B cell (primary cell): ENCODE measurements around the gene PNPLA1. TPM values are rescaled to one million over a fixed set of nuclear protein-coding genes. Genes with fewer than 3 reads are reported as not detected.

Experiments
- ATAC-seq: fragments of 200-7000 bp; cut with Tn5 transposase; one replicate; pipeline ENCODE4 v1.10.0; 2021; ENCODE audit warnings: low read depth, mild to moderate bottlenecking, moderate number of reproducible peaks, moderate library complexity
- CTCF ChIA-PET: fragments of 350-600 bp; sonication (Branson Sonifier 250); formaldehyde crosslinking; loops from one replicate; lab custom pipeline; 2021; ENCODE audit warnings: antibody characterized with exemption, inconsistent platforms; lab: Charles Lee
- POLR2A ChIA-PET: fragments of 350-600 bp; sonication (Branson Sonifier 250); formaldehyde crosslinking; loops from one replicate; lab custom pipeline; 2021; ENCODE audit warnings: antibody characterized with exemption; lab: Charles Lee
- DNase-seq: peaks from one replicate; pipeline ENCODE4 v3.0.0; 2013
- H2AFZ ChIP-seq: 2 replicates; pipeline ENCODE4 v1.6.1; 2012; ENCODE audit warnings: mild to moderate bottlenecking, low read depth, low read length; ENCODE audit not compliant: insufficient read depth, poor library complexity, severe bottlenecking
- H3K27ac ChIP-seq, 2 donors: 1 replicate in 1 of 2; 2 replicates in 1 of 2; pipeline ENCODE4 v1.5.1; 2012 to 2013; ENCODE audit warnings: low read length in 2 of 2, mild to moderate bottlenecking in 2 of 2, moderate library complexity in 1 of 2
- H3K27me3 ChIP-seq, 4 experiments: fragments of 200-600 bp in 1 of 4; sonication (generic) in 1 of 4; replicated peaks in 1 of 4; 1 replicate in 2 of 4; 2 replicates in 2 of 4; pipeline versions ENCODE4 v1.6.1 to v1.7.0; 2013 to 2016; ENCODE audit warnings: low read length in 3 of 4, mild to moderate bottlenecking in 2 of 4, mixed read lengths in 1 of 4, moderate library complexity in 1 of 4; ENCODE audit not compliant: insufficient read depth in 4 of 4, control insufficient read depth in 3 of 4; ENCODE audit errors: control extremely low read depth in 1 of 4
- H3K36me3 ChIP-seq, 2 experiments: replicated peaks in 1 of 2; 1 replicate in 1 of 2; 2 replicates in 1 of 2; pipeline versions ENCODE4 v1.6.1 to v1.7.1; 2013; ENCODE audit warnings: low read length in 1 of 2; ENCODE audit not compliant: insufficient read depth in 2 of 2, control insufficient read depth in 1 of 2; ENCODE audit errors: control extremely low read depth in 1 of 2, extremely low read depth in 1 of 2
- H3K4me1 ChIP-seq, 2 donors: fragments of 200-600 bp in 1 of 2; sonication (generic) in 1 of 2; 1 replicate in 1 of 2; 2 replicates in 1 of 2; pipeline versions ENCODE4 v1.5.1 to v1.6.1; 2013 to 2017; ENCODE audit warnings: low read length in 2 of 2; ENCODE audit not compliant: control insufficient read depth in 2 of 2, insufficient read depth in 2 of 2
- H3K4me2 ChIP-seq: replicated peaks from 2 replicates; pipeline ENCODE3; 2012; ENCODE audit warnings: mild to moderate bottlenecking, low read depth, low read length; ENCODE audit not compliant: poor library complexity, severe bottlenecking
- H3K4me3 ChIP-seq, 5 experiments: fragments of 200-600 bp in 1 of 5; sonication (generic) in 1 of 5; 1 replicate in 3 of 5; 2 replicates in 2 of 5; pipeline versions ENCODE4 v1.5.1 to v1.7.0; 2011 to 2016; ENCODE audit warnings: low read length in 4 of 5, mild to moderate bottlenecking in 4 of 5, low read depth in 2 of 5, control low read depth in 1 of 5, moderate library complexity in 1 of 5; ENCODE audit not compliant: insufficient read depth in 1 of 5; ENCODE audit errors: control extremely low read depth in 1 of 5, extremely low read depth in 1 of 5
- H3K79me2 ChIP-seq: fragments of 200-600 bp; sonication (generic); one replicate; pipeline ENCODE4 v1.6.0; 2016; ENCODE audit warnings: low read length; ENCODE audit not compliant: control insufficient read depth, insufficient read depth
- H3K9ac ChIP-seq: fragments of 200-600 bp; sonication (generic); 2 replicates; pipeline ENCODE4 v1.6.1; 2017; ENCODE audit warnings: mild to moderate bottlenecking, low read length, moderate library complexity
- H3K9me3 ChIP-seq, 3 donors: one replicate each; pipeline versions ENCODE4 v1.6.1 to v1.7.1; 2013; ENCODE audit warnings: low read length in 2 of 3; ENCODE audit not compliant: control insufficient read depth in 2 of 3, insufficient read depth in 1 of 3; ENCODE audit errors: control extremely low read depth in 1 of 3
- H4K20me1 ChIP-seq: 2 replicates; pipeline ENCODE4 v1.6.0; 2012; ENCODE audit warnings: mild to moderate bottlenecking, low read length; ENCODE audit not compliant: insufficient read depth, control insufficient read depth, poor library complexity, severe bottlenecking
- H3K27ac Mint-ChIP-seq: one replicate; pipeline ENCODE4 v1.8.0; 2021; ENCODE audit warnings: mixed read lengths
- H3K27me3 Mint-ChIP-seq: one replicate; pipeline ENCODE4 v1.8.0; 2021; ENCODE audit warnings: mixed read lengths
- H3K4me1 Mint-ChIP-seq: one replicate; pipeline ENCODE4 v1.8.0; 2021; ENCODE audit warnings: mixed read lengths
- H3K4me3 Mint-ChIP-seq: one replicate; pipeline ENCODE4 v1.8.0; 2021; ENCODE audit warnings: mixed read lengths
- H3K9me3 Mint-ChIP-seq: one replicate; pipeline ENCODE4 v1.8.0; 2022; ENCODE audit warnings: mixed read lengths; ENCODE audit not compliant: insufficient read depth
- EZH2 ChIP-seq: IDR thresholded peaks from 2 replicates; pipeline ENCODE4 v1.6.1; 2012; ENCODE audit warnings: borderline replicate concordance, low read depth, mild to moderate bottlenecking, moderate library complexity, low read length; ENCODE audit not compliant: insufficient read depth, poor library complexity, severe bottlenecking
- WGBS: methylation state at CpG from one replicate; pipeline ENCODE4 v1.1.5; 2013; ENCODE audit warnings: missing lambda C conversion rate; ENCODE audit not compliant: insufficient coverage; 5-methylcytosine and 5-hydroxymethylcytosine counted together
- intact Hi-C: fragments of 100-400 bp; cut with micrococcal nuclease; formaldehyde crosslinking; loops from one replicate; pipeline ENCODE4 v1.10.0; 2022
- polyA plus RNA-seq: library from polyadenylated mRNA; depleted of rRNA; stranded (reverse); fragments of >200 nt; gene quantifications from 2 replicates; pipeline ENCODE4 v1.2.3, GENCODE V29; 2012
- total RNA-seq, 2 donors: library from RNA; stranded (reverse); fragments of 120-200 nt in 1 of 2; gene quantifications; 1 replicate in 1 of 2; 2 replicates in 1 of 2; pipeline versions ENCODE4 v1.2.3 to v1.2.4, GENCODE V29; 2013 to 2022
- TF ChIP-seq, protein P1 (sequence below): fragments of 200-600 bp; IDR thresholded peaks from one replicate; pipeline ENCODE4 v1.8.0; 2022; ENCODE audit warnings: antibody characterized with exemption, mild to moderate bottlenecking

Gene PNPLA1
- total and polyA plus RNA-seq, 2 donors (not counting 1 experiment from before 2014, with no cell fraction given): 0.12 TPM; not detected in 1

GRCh38 chr6:36329798-36330291, 60.0 kb downstream of the PNPLA1 start:
- intact Hi-C loops: no loop called here
- ATAC-seq (no peak), DNase-seq (no peak)
- H3K9me3 Mint-ChIP-seq: no peaks in the 10 kb centered on the region
- 86% methylated on average over 14 of the region's 14 CpGs for WGBS
- no peaks in the 10 kb centered on the region for H3K9me3 ChIP-seq
- H3K27me3 Mint-ChIP-seq: peaks cover 29% of the 10 kb centered on the region
- H3K27ac Mint-ChIP-seq: no peak overlapping the region
- peaks cover 0 to 10% (median 0%) of the 10 kb centered on the region in 4 experiments for H3K27me3 ChIP-seq
- H3K4me3 ChIP-seq: no peak overlapping the region
- ChIA-PET CTCF (interaction anchor here (1.0 kb wide), 1 partner anchor 11 kb away, joined by 4 read pairs; no protein-coding TSS in a partner anchor), POLR2A (no interaction called here)
- no peak overlapping the region for H3K4me3 Mint-ChIP-seq
- no peaks in the 10 kb centered on the region for H3K4me1 ChIP-seq
- no peak for TF ChIP-seq EZH2
- TF ChIP-seq, protein P1, sequence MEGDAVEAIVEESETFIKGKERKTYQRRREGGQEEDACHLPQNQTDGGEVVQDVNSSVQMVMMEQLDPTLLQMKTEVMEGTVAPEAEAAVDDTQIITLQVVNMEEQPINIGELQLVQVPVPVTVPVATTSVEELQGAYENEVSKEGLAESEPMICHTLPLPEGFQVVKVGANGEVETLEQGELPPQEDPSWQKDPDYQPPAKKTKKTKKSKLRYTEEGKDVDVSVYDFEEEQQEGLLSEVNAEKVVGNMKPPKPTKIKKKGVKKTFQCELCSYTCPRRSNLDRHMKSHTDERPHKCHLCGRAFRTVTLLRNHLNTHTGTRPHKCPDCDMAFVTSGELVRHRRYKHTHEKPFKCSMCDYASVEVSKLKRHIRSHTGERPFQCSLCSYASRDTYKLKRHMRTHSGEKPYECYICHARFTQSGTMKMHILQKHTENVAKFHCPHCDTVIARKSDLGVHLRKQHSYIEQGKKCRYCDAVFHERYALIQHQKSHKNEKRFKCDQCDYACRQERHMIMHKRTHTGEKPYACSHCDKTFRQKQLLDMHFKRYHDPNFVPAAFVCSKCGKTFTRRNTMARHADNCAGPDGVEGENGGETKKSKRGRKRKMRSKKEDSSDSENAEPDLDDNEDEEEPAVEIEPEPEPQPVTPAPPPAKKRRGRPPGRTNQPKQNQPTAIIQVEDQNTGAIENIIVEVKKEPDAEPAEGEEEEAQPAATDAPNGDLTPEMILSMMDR: no peak
- no peak overlapping the region for H3K4me2 ChIP-seq
- peaks cover 2% of the 10 kb centered on the region for H3K4me1 Mint-ChIP-seq
- no peaks in the 10 kb centered on the region for H3K79me2 ChIP-seq
- H3K27ac ChIP-seq: no peak overlapping the region
- H2AFZ ChIP-seq: no peak overlapping the region
- H3K9ac ChIP-seq: no peak overlapping the region
- H4K20me1 ChIP-seq: no peaks in the 10 kb centered on the region
- H3K36me3 ChIP-seq: no peaks in the 10 kb centered on the region

- H3K9me3 Mint-ChIP-seq: no peaks in the 10 kb centered on the region
- 95% methylated on average over 12 of the region's 14 CpGs for WGBS
- H3K27ac Mint-ChIP-seq: no peak overlapping the region
- H3K4me1 Mint-ChIP-seq: peaks cover 5% of the 10 kb centered on the region
- Histone ChIP-seq H3K79me2 (no peaks in the 10 kb centered on the region), H4K20me1 (no peaks in the 10 kb centered on the region), H3K36me3 (no peaks in the 10 kb centered on the region), H3K9me3 (no peaks in the 10 kb centered on the region), H3K27ac (no peak overlapping the region), H3K4me3 (no peak overlapping the region), H2AFZ (no peak overlapping the region), H3K4me2 (no peak overlapping the region), H3K27me3 (peaks cover 0 to 11% (median 0%) of the 10 kb centered on the region in 4 experiments), H3K4me1 (no peaks in the 10 kb centered on the region), H3K9ac (no peak overlapping the region)
- intact Hi-C loops: no loop called here
- no peak for TF ChIP-seq EZH2
- TF ChIP-seq, protein P1: no peak
- no peak for DNase-seq
- ATAC-seq: no peak
- H3K27me3 Mint-ChIP-seq: peaks cover 34% of the 10 kb centered on the region
- POLR2A ChIA-PET: no interaction called here
- CTCF ChIA-PET: interaction anchor here (1.9 kb wide), 1 partner anchor 11 kb away, joined by 6 read pairs; no protein-coding TSS in a partner anchor
- no peak overlapping the region for H3K4me3 Mint-ChIP-seq
Observed at GRCh38 chr6:36330366-36330765, 60.5 kb downstream of the PNPLA1 start.
